ENCODE measurements around the gene RNASE7. TPM values are rescaled to one million over a fixed set of nuclear protein-coding genes. Genes with fewer than 3 reads are reported as not detected.

RNASE7 gene
- not detected for total RNA-seq

DNA sequence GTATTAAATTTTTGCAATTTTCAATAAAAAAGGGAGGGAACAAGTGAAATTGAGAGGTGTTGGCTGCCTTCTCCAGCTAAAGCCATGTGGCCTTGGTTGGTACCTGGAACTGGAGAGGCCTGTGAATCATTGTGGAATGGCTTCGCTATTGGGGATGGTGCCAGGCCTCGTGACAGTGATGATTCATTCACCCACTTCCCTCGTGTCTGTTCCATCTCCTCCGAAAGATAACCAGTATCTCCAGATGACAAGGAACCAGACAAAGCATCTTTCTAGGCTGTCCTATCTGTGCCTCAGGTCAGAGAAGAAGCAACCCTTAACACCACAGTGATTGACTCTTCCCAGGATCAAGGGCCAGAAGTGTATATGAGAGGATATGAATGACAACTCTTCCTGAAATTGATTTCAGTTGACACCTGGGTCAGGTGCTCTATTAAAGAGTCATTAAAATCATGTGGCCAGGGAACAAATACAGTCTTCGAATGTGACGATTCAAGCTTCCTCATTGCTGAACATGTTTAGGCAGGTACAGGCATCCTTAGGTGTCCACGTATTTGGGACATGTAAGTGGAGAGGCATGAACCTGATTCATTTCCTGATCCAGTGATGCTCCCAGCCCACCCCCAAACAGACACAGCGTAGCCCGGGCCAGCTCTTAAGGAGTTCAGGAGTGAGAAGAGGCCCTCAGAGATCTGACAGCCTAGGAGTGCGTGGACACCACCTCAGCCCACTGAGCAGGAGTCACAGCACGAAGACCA is at the start of gene RNASE7:
Gene RNASE7 (plus strand): TSS at position 687 of the 758 bp plus-strand sequence. CDS start 631 bp downstream, outside the sequence.
- H3K4me1 ChIP-seq, result peaks cover 0 to 43% of the 10 kb centered on the region in 2 donors
- TF ChIP-seq, protein P1, sequence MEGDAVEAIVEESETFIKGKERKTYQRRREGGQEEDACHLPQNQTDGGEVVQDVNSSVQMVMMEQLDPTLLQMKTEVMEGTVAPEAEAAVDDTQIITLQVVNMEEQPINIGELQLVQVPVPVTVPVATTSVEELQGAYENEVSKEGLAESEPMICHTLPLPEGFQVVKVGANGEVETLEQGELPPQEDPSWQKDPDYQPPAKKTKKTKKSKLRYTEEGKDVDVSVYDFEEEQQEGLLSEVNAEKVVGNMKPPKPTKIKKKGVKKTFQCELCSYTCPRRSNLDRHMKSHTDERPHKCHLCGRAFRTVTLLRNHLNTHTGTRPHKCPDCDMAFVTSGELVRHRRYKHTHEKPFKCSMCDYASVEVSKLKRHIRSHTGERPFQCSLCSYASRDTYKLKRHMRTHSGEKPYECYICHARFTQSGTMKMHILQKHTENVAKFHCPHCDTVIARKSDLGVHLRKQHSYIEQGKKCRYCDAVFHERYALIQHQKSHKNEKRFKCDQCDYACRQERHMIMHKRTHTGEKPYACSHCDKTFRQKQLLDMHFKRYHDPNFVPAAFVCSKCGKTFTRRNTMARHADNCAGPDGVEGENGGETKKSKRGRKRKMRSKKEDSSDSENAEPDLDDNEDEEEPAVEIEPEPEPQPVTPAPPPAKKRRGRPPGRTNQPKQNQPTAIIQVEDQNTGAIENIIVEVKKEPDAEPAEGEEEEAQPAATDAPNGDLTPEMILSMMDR (IDR thresholded peaks at IDR 0.05), result no peak
- no peaks in the 10 kb centered on the region for H3K27me3 ChIP-seq
- no peak within 1 kb of the TSS for H3K4me3 ChIP-seq
- H3K9me3 ChIP-seq, result no peaks in the 10 kb centered on the region
- no peak within 1 kb of the TSS for H3K27ac ChIP-seq
- H3K36me3 ChIP-seq, result no peaks in the 10 kb centered on the region
- DNase-seq (ENCODE audit: low spot score), result no peak

DNA sequence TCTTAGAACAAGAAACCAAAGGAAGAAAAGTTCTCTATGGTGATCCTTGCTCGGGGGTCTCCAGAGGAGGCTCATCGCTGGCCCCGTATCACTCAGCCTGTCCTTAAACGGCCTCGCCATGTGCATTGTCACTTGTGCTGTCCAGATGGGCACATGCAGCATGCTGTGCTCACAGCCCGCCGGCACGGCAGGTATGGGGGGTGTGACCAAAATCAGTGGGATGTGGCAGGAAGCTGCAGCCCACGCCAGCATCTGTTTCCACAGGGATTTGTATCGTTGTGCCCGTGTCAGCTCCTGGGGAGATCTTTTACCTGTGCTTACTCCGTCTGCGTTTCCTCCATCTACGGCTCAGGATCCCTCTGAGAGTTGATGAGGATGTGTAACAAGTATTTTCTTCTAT is 45.6 kb upstream of the RNASE7 start:
- no peak for DNase-seq (ENCODE audit: low spot score)
- peaks cover 56% of the 10 kb centered on the region for H3K36me3 ChIP-seq
- no peak overlapping the region for H3K27ac ChIP-seq
- H3K4me1 ChIP-seq, result peaks cover 0 to 6% of the 10 kb centered on the region in 2 donors
- TF ChIP-seq, protein P1 (IDR thresholded peaks at IDR 0.05), result no peak
- no peak overlapping the region for H3K4me3 ChIP-seq
- no peaks in the 10 kb centered on the region for H3K9me3 ChIP-seq
- no peaks in the 10 kb centered on the region for H3K27me3 ChIP-seq

DNA sequence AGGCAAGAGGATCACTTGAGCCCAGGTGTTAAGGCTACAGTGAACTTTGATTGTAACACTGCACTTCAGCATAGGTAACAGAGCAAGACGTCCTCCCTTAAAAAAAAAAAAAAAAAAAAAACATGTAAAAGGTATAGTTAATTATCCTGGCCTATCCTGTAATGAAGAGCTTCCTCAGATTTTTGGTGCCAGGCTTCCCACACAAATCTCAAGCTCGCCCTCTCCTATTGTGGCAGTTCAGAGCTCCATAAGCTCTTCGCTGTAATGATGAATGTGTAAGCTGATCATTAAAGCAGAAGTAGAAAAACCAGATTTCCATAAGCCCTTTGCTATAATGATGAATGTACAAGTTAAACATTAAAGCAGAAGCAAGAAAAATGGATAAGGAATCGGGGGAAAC is 45.0 kb upstream of the RNASE7 start:
- no peaks in the 10 kb centered on the region for H3K9me3 ChIP-seq
- H3K27me3 ChIP-seq, result no peaks in the 10 kb centered on the region
- H3K27ac ChIP-seq, result no peak overlapping the region
- TF ChIP-seq, protein P1 (IDR thresholded peaks at IDR 0.05), result no peak
- no peak overlapping the region for H3K4me3 ChIP-seq
- no peak for DNase-seq (ENCODE audit: low spot score)
- H3K4me1 ChIP-seq, result peaks cover 0 to under 1% of the 10 kb centered on the region in 2 donors
- peaks cover 52% of the 10 kb centered on the region for H3K36me3 ChIP-seq

DNA sequence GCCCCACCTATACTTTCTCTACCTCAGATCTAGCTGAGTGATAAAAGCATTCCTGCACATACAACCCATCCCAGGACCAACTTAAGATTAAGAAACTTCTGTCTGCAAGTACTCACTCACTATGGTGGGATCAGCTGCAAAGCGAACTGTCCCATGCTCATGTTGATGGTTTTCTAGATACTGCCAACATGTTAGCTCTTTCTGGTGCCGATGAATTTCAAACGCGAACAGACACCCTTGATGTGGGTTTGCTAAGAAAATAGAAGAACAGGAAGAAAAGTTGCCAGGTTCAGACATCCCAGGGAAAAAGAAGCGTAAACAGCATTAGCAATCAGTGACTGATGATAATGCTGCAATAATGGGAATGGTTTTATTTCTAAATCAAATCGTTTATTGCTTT is 44.6 kb upstream of the RNASE7 start:
- TF ChIP-seq, protein P1 (IDR thresholded peaks at IDR 0.05), result no peak
- no peak overlapping the region for H3K4me3 ChIP-seq
- no peak for DNase-seq (ENCODE audit: low spot score)
- peaks cover 47% of the 10 kb centered on the region for H3K36me3 ChIP-seq
- H3K4me1 ChIP-seq, result no peaks in the 10 kb centered on the region
- no peak overlapping the region for H3K27ac ChIP-seq
- no peaks in the 10 kb centered on the region for H3K27me3 ChIP-seq
- no peaks in the 10 kb centered on the region for H3K9me3 ChIP-seq

GRCh38 chr14:20998139-20998538 is 44.0 kb upstream of the RNASE7 start:
- no peaks in the 10 kb centered on the region for H3K9me3 ChIP-seq
- H3K36me3 ChIP-seq, result peaks cover 41% of the 10 kb centered on the region
- H3K27me3 ChIP-seq, result no peaks in the 10 kb centered on the region
- H3K4me3 ChIP-seq, result no peak overlapping the region
- TF ChIP-seq, protein P1 (IDR thresholded peaks at IDR 0.05), result no peak
- DNase-seq (ENCODE audit: low spot score), result no peak
- no peaks in the 10 kb centered on the region for H3K4me1 ChIP-seq
- no peak overlapping the region for H3K27ac ChIP-seq

Data from right atrium auricular region (tissue), 2 donors.